COR-L47 (cell line): Measurements from ENCODE around the gene CHIA.

Source experiments
- DNase-seq: peaks from one replicate; lab custom pipeline; 2025; lab: John Stamatoyannopoulos, UW

CHIA gene

GRCh38 chr1:111366256-111366655 lies 75.6 kb downstream of the CHIA start:
- DNase-seq, result no peak

- no peak for DNase-seq
These were observed 78.5 kb downstream of the CHIA start for GRCh38 chr1:111369177-111369576.

- DNase-seq, result no peak
These were observed 79.0 kb downstream of the CHIA start for GRCh38 chr1:111369645-111370044.
